K562 (cell line): ENCODE results near the gene C6orf47. TPM values are rescaled to one million over a fixed set of nuclear protein-coding genes. Genes with fewer than 3 reads are reported as not detected.

Experiments used
- BDP1 ChIP-seq: IDR thresholded peaks from 3 replicates; pipeline ENCODE4 v1.6.1; 2011; ENCODE audit not compliant: insufficient read length, insufficient read depth
- BRD9 ChIP-seq: fragments of 450-650 bp; IDR thresholded peaks from 2 replicates; pipeline ENCODE4 v1.6.1; 2018; ENCODE audit warnings: low read depth; ENCODE audit not compliant: partially characterized antibody
- NR1H2 ChIP-seq: sonication (generic); formaldehyde crosslinking; IDR thresholded peaks from 2 replicates; pipeline ENCODE4 v1.4.0; 2020; ENCODE audit warnings: mild to moderate bottlenecking, missing genetic modification reagents
- SAFB ChIP-seq: fragments of 200-400 bp; formaldehyde crosslinking; IDR thresholded peaks from 2 replicates; pipeline ENCODE4 v1.6.1; 2017; ENCODE audit warnings: low read depth, low read length, borderline replicate concordance
- SMARCA4 ChIP-seq: fragments of 450-650 bp; IDR thresholded peaks from 2 replicates; pipeline ENCODE4 v1.6.1; 2016
- TEAD2 ChIP-seq: fragments of 450-650 bp; IDR thresholded peaks from 2 replicates; pipeline ENCODE4 v1.6.1; 2016; ENCODE audit warnings: missing genetic modification characterization, control low read depth, missing compliant biosample characterization
- XRCC4 ChIP-seq: IDR thresholded peaks from one replicate; pipeline ENCODE4 v1.6.1; 2011; ENCODE audit not compliant: insufficient read depth, insufficient read length; ENCODE audit errors: extremely low read depth
- ZKSCAN3 ChIP-seq: fragments of 250-450 bp; sonication (Bioruptor Pico); IDR thresholded peaks from 2 replicates; pipeline ENCODE4 v1.4.0; 2020
- polyA plus RNA-seq, 8 experiments: library from polyadenylated mRNA; depleted of rRNA in 4 of 8; stranded (reverse) in 5 of 8; unstranded in 3 of 8; fragments of >200 nt; fragmentation: Nextera tagmentation in 2 of 8; fragmentation: Illumina TruSeq in 1 of 8; extraction: Ambion mirVana in 2 of 8; extraction: Trizol in 1 of 8; gene quantifications; 2 replicates each; pipeline versions ENCODE4 v1.2.1 to v1.2.3, GENCODE V29; 2011 to 2014; ENCODE audit warnings: inconsistent platforms in 1 of 8, missing spikeins in 1 of 8
- total RNA-seq, 7 experiments: library from RNA; depleted of rRNA in 6 of 7; stranded (reverse); fragments of >200 nt in 6 of 7; fragmentation: Illumina TruSeq in 2 of 7; extraction: Trizol in 2 of 7; gene quantifications; 2 replicates each; pipeline versions ENCODE4 v1.2.1 to v1.2.3, GENCODE V29; 2011 to 2021; ENCODE audit warnings: low replicate concordance in 1 of 7
- TF ChIP-seq, protein P1 (sequence below): fragments of 450-650 bp; IDR thresholded peaks from 2 replicates; pipeline ENCODE4 v1.7.0; 2016; ENCODE audit warnings: borderline replicate concordance
- TF ChIP-seq, protein P2 (sequence below): sonication (generic); formaldehyde crosslinking; IDR thresholded peaks from 2 replicates; pipeline ENCODE4 v1.8.1; 2022; ENCODE audit warnings: missing genetic modification reagents
- TF ChIP-seq, protein P3 (sequence below), 2 experiments: fragments of 150-350 bp in 1 of 2; IDR thresholded peaks; 2 replicates each; pipeline ENCODE4 v1.6.1; 2012 to 2016; ENCODE audit warnings: low read depth in 2 of 2, low read length in 2 of 2, mild to moderate bottlenecking in 1 of 2, moderate library complexity in 1 of 2
- TF ChIP-seq, protein P4 (sequence below), 2 experiments: fragments of 450-650 bp; IDR thresholded peaks; 2 replicates each; pipeline ENCODE4 v1.6.1; 2018; ENCODE audit warnings: mild to moderate bottlenecking in 2 of 2, low read depth in 1 of 2; ENCODE audit not compliant: partially characterized antibody in 2 of 2
- TF ChIP-seq, protein P5 (sequence below): fragments of 450-650 bp; IDR thresholded peaks from 2 replicates; pipeline ENCODE4 v1.6.1; 2017; ENCODE audit warnings: mild to moderate bottlenecking, moderate library complexity

C6orf47 gene
- total and polyA plus RNA-seq, 9 of the 15 experiments (the other 6 are each of a cell fraction or from before 2014, with no cell fraction given), result 0.14 to 43.8 (median 27.0) TPM

DNA sequence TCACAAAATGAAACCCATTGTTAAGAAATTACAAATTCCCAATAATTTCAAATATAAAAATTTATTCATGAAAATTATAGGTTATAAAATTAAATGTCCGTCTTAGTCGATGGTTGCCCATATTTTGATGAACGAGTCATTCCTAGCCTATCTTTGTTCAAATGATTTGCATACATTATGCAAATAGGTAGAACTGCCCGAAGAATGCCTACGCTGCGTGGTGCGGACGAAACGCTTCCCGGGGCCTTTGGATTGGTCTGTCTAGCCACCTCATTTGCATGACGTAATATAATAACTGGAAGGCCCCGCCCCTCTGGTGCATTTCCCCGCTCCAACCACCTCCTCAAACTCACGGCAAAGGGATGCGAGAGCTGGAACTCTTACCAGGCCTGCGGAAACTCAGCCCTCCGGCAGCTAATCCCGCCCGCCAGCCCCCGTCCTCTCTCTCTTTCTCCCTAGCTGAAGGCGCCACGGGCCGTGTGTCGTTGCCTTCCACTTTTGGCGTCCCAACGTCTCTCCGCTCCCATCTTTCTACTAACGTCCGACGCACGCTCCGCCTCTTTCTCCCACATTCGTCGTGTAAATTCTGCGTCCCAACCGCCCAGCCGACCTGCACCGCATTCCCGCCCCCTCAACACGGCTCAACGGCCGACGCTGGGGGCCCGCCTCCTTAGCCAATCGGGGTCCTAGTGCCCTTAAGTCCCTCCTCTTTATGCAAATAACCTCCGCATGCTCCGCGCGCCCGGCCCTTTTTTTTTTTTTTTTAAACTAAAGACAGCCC, 40.6 kb downstream of the C6orf47 start (continued):
- no peak for TF ChIP-seq TEAD2 (tag)
- no peak for TF ChIP-seq BDP1
- no peak for TF ChIP-seq XRCC4
- TF ChIP-seq, protein P1, sequence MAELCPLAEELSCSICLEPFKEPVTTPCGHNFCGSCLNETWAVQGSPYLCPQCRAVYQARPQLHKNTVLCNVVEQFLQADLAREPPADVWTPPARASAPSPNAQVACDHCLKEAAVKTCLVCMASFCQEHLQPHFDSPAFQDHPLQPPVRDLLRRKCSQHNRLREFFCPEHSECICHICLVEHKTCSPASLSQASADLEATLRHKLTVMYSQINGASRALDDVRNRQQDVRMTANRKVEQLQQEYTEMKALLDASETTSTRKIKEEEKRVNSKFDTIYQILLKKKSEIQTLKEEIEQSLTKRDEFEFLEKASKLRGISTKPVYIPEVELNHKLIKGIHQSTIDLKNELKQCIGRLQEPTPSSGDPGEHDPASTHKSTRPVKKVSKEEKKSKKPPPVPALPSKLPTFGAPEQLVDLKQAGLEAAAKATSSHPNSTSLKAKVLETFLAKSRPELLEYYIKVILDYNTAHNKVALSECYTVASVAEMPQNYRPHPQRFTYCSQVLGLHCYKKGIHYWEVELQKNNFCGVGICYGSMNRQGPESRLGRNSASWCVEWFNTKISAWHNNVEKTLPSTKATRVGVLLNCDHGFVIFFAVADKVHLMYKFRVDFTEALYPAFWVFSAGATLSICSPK, result no peak
- TF ChIP-seq, protein P2, sequence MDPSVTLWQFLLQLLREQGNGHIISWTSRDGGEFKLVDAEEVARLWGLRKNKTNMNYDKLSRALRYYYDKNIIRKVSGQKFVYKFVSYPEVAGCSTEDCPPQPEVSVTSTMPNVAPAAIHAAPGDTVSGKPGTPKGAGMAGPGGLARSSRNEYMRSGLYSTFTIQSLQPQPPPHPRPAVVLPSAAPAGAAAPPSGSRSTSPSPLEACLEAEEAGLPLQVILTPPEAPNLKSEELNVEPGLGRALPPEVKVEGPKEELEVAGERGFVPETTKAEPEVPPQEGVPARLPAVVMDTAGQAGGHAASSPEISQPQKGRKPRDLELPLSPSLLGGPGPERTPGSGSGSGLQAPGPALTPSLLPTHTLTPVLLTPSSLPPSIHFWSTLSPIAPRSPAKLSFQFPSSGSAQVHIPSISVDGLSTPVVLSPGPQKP (CRISPR knock-in tag), result no peak
- TF ChIP-seq, protein P3, sequence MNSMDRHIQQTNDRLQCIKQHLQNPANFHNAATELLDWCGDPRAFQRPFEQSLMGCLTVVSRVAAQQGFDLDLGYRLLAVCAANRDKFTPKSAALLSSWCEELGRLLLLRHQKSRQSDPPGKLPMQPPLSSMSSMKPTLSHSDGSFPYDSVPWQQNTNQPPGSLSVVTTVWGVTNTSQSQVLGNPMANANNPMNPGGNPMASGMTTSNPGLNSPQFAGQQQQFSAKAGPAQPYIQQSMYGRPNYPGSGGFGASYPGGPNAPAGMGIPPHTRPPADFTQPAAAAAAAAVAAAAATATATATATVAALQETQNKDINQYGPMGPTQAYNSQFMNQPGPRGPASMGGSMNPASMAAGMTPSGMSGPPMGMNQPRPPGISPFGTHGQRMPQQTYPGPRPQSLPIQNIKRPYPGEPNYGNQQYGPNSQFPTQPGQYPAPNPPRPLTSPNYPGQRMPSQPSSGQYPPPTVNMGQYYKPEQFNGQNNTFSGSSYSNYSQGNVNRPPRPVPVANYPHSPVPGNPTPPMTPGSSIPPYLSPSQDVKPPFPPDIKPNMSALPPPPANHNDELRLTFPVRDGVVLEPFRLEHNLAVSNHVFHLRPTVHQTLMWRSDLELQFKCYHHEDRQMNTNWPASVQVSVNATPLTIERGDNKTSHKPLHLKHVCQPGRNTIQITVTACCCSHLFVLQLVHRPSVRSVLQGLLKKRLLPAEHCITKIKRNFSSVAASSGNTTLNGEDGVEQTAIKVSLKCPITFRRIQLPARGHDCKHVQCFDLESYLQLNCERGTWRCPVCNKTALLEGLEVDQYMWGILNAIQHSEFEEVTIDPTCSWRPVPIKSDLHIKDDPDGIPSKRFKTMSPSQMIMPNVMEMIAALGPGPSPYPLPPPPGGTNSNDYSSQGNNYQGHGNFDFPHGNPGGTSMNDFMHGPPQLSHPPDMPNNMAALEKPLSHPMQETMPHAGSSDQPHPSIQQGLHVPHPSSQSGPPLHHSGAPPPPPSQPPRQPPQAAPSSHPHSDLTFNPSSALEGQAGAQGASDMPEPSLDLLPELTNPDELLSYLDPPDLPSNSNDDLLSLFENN (IDR thresholded peaks at IDR 0.05; ENCODE audit: low read depth in 2 of 2, low read length in 2 of 2), result peak in 1 of 2 experiments; percentile 47; a peak in 1 of 4 replicates
- TF ChIP-seq BRD9, result peak; percentile 87
- TF ChIP-seq, protein P4, sequence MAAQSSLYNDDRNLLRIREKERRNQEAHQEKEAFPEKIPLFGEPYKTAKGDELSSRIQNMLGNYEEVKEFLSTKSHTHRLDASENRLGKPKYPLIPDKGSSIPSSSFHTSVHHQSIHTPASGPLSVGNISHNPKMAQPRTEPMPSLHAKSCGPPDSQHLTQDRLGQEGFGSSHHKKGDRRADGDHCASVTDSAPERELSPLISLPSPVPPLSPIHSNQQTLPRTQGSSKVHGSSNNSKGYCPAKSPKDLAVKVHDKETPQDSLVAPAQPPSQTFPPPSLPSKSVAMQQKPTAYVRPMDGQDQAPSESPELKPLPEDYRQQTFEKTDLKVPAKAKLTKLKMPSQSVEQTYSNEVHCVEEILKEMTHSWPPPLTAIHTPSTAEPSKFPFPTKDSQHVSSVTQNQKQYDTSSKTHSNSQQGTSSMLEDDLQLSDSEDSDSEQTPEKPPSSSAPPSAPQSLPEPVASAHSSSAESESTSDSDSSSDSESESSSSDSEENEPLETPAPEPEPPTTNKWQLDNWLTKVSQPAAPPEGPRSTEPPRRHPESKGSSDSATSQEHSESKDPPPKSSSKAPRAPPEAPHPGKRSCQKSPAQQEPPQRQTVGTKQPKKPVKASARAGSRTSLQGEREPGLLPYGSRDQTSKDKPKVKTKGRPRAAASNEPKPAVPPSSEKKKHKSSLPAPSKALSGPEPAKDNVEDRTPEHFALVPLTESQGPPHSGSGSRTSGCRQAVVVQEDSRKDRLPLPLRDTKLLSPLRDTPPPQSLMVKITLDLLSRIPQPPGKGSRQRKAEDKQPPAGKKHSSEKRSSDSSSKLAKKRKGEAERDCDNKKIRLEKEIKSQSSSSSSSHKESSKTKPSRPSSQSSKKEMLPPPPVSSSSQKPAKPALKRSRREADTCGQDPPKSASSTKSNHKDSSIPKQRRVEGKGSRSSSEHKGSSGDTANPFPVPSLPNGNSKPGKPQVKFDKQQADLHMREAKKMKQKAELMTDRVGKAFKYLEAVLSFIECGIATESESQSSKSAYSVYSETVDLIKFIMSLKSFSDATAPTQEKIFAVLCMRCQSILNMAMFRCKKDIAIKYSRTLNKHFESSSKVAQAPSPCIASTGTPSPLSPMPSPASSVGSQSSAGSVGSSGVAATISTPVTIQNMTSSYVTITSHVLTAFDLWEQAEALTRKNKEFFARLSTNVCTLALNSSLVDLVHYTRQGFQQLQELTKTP (IDR thresholded peaks at IDR 0.05; ENCODE audit: low read depth in 1 of 2, partially characterized antibody in 2 of 2), result peak in 1 of 2 experiments; percentile 87
- TF ChIP-seq NR1H2, result no peak
- TF ChIP-seq SAFB, result no peak
- peak; percentile 49; the same call in 1 of the 2 replicates for TF ChIP-seq SMARCA4
- no peak for TF ChIP-seq ZKSCAN3 (CRISPR knock-in tag)
- TF ChIP-seq, protein P5, sequence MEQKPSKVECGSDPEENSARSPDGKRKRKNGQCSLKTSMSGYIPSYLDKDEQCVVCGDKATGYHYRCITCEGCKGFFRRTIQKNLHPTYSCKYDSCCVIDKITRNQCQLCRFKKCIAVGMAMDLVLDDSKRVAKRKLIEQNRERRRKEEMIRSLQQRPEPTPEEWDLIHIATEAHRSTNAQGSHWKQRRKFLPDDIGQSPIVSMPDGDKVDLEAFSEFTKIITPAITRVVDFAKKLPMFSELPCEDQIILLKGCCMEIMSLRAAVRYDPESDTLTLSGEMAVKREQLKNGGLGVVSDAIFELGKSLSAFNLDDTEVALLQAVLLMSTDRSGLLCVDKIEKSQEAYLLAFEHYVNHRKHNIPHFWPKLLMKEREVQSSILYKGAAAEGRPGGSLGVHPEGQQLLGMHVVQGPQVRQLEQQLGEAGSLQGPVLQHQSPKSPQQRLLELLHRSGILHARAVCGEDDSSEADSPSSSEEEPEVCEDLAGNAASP, result no peak
